PC-9 (cell line): ENCODE results near the gene LHFPL2. TPM values are rescaled to one million over a fixed set of nuclear protein-coding genes. Genes with fewer than 3 reads are reported as not detected.
"Not testable (repeated sequence)": the region's sequence is repeated elsewhere in the genome, so short reads cannot be mapped to it uniquely, and the experiment has no call there.

Source experiments
- Bru-seq: library from RNA; stranded (reverse); fragments of 400-500 nt; gene quantifications from one replicate; lab custom pipeline; 2021; lab: Mats Ljungman, UMichigan
- BruChase-seq, 2 experiments: library from RNA; stranded (reverse); fragments of 400-500 nt; gene quantifications; one replicate each; lab custom pipeline; 2021; lab: Mats Ljungman, UMichigan
- BruUV-seq: library from RNA; stranded (reverse); fragments of 400-500 nt; replicated peaks from 2 replicates; lab custom pipeline; 2021; lab: Mats Ljungman, UMichigan
- CTCF ChIA-PET: fragments of 300-600 bp; sonication (Branson Sonifier 250); formaldehyde crosslinking; loops from one replicate; lab custom pipeline; 2022; ENCODE audit warnings: antibody characterized with exemption; lab: Charles Lee
- POLR2A ChIA-PET: fragments of 300-600 bp; sonication (Branson Sonifier 250); formaldehyde crosslinking; loops from one replicate; lab custom pipeline; 2022; ENCODE audit warnings: antibody characterized with exemption; ENCODE audit not compliant: unreplicated experiment; lab: Charles Lee
- DNase-seq, 2 experiments: peaks; one replicate each; pipeline versions ENCODE4 v3.0.0 to v3.0.0-alpha.2; 2015 to 2022; ENCODE audit warnings: mixed read lengths in 1 of 2
- H2AFZ ChIP-seq: fragments of 200-600 bp; sonication (generic); 2 replicates; pipeline ENCODE4 v1.8.1; 2017; ENCODE audit warnings: antibody characterized with exemption
- H3F3A ChIP-seq: fragments of 200-600 bp; sonication (generic); 2 replicates; pipeline ENCODE4 v1.8.1; 2017; ENCODE audit warnings: antibody characterized with exemption, mild to moderate bottlenecking, low read depth; ENCODE audit not compliant: insufficient read depth
- H3K27ac ChIP-seq: fragments of 200-600 bp; sonication (generic); 2 replicates; pipeline ENCODE4 v1.6.1; 2016; ENCODE audit warnings: mixed run types
- H3K27me3 ChIP-seq: fragments of 200-600 bp; sonication (generic); 2 replicates; pipeline ENCODE4 v1.6.1; 2016; ENCODE audit warnings: low read depth, mixed run types; ENCODE audit not compliant: insufficient read depth
- H3K36me3 ChIP-seq: fragments of 200-600 bp; sonication (generic); 2 replicates; pipeline ENCODE4 v1.6.1; 2016; ENCODE audit warnings: low read depth, mixed run types
- H3K4me1 ChIP-seq: fragments of 200-600 bp; sonication (generic); replicated peaks from 2 replicates; pipeline ENCODE4 v1.6.1; 2016; ENCODE audit warnings: mixed run types; ENCODE audit not compliant: insufficient read depth
- H3K4me2 ChIP-seq: fragments of 200-600 bp; sonication (generic); 2 replicates; pipeline ENCODE4 v1.6.1; 2017; ENCODE audit warnings: mixed run types
- H3K4me3 ChIP-seq: fragments of 200-600 bp; sonication (generic); 2 replicates; pipeline ENCODE4 v1.6.1; 2016; ENCODE audit warnings: mixed run types
- H3K79me2 ChIP-seq: fragments of 200-600 bp; sonication (generic); 2 replicates; pipeline ENCODE4 v1.6.1; 2017; ENCODE audit warnings: low read depth, mixed run types
- H3K9me2 ChIP-seq: fragments of 200-600 bp; sonication (generic); 2 replicates; pipeline ENCODE4 v1.8.1; 2017; ENCODE audit warnings: mild to moderate bottlenecking; ENCODE audit not compliant: insufficient read depth
- H3K9me3 ChIP-seq: fragments of 200-600 bp; sonication (generic); 2 replicates; pipeline ENCODE4 v1.8.1; 2016; ENCODE audit warnings: low read depth; ENCODE audit not compliant: insufficient read depth
- H4K20me1 ChIP-seq: fragments of 200-600 bp; sonication (generic); 2 replicates; pipeline ENCODE4 v1.8.1; 2017; ENCODE audit not compliant: insufficient read depth
- EZH2 ChIP-seq: fragments of 200-600 bp; sonication (generic); IDR thresholded peaks from 2 replicates; pipeline ENCODE4 v1.8.0; 2017; ENCODE audit warnings: antibody characterized with exemption, low read depth
- intact Hi-C: fragments of 100-400 bp; cut with micrococcal nuclease; formaldehyde crosslinking; loops from one replicate; pipeline ENCODE4 v1.10.0; 2022; ENCODE audit not compliant: unreplicated experiment
- long read RNA-seq: library from polyadenylated mRNA; stranded (forward); transcript quantifications from one replicate; pipeline ENCODE4 v2.0.0, GENCODE V29; 2022
- total RNA-seq: library from RNA; stranded (reverse); gene quantifications from 2 replicates; pipeline ENCODE4 v1.2.3, GENCODE V29; 2021
- TF ChIP-seq, protein P1 (sequence below): fragments of 200-600 bp; sonication (generic); conservative IDR thresholded peaks from 2 replicates; pipeline ENCODE4 v1.6.1; 2017; ENCODE audit warnings: mixed run types, antibody characterized with exemption, mild to moderate bottlenecking, moderate library complexity

Gene LHFPL2, protein sequence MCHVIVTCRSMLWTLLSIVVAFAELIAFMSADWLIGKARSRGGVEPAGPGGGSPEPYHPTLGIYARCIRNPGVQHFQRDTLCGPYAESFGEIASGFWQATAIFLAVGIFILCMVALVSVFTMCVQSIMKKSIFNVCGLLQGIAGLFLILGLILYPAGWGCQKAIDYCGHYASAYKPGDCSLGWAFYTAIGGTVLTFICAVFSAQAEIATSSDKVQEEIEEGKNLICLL
- total RNA-seq (10.1 and 14.0 TPM in 2 replicates), Bru-seq, nascent RNA (percentile 70 among the genes with signal in this experiment), BruChase-seq, experiment 1, labeled RNA remaining after a 2-hour chase (percentile 61 among the genes with signal in this experiment), BruChase-seq, experiment 2, labeled RNA remaining after a 6-hour chase (percentile 54 among the genes with signal in this experiment)
- long read RNA-seq, full-length matches to known transcripts, result 2 of 11 reads
- long read RNA-seq, partial matches to known transcripts, result 0 of 11 reads
- long read RNA-seq, other reads (novel, unspliced or antisense), result 9 of 11 reads

DNA sequence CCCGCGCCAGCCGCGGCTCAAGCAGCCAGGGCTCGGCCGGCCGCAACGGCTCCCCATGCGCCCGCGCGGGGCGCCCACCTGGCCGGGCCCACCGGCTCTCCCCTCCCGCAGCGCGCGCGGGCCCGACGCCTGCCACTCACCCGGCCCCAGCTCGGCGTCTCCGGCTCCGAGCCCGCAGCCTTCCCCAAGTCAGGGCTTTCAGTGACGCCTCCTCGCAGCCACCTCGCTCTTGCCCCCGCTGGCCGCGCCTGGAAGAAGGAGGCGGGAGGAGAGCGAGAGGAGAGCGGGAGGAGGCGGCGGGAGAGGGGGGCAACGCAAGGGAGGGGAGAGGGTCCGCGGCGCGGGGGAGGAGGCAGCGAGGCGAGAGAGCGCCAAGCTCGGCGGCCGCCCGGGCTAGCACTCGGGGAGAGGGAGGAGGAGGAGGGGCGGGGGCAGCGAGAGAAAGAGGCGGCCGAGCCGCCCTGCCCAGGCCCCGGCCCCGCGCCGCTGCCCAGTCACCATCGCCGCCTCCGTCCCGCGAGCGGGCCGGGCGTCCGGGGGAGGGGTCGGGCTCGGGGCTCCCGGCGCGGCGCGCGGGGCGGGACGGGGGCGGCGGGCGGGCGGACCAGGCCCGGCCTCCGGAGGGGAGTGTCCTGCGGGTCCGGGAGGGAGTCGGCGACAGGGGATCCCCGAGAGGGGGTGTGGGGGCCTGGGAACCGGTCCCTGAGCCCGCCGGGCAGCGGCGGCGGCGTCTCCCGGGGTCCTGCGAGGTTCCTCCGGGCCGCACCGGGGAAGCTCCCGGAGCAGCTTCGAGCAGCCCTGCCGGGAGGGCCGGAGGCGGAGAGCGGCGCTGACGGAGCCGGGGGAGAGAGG lies at the start of gene LHFPL2:
Gene LHFPL2 (minus strand): TSS at position 414 of the 852 bp plus-strand sequence. CDS start 138,559 bp downstream, outside the sequence.
- H3K36me3 ChIP-seq, result peaks cover 11% of the 10 kb centered on the region
- no peaks in the 10 kb centered on the region for H4K20me1 ChIP-seq
- peaks cover 14% of the 10 kb centered on the region for H3F3A ChIP-seq
- TF ChIP-seq, protein P1, sequence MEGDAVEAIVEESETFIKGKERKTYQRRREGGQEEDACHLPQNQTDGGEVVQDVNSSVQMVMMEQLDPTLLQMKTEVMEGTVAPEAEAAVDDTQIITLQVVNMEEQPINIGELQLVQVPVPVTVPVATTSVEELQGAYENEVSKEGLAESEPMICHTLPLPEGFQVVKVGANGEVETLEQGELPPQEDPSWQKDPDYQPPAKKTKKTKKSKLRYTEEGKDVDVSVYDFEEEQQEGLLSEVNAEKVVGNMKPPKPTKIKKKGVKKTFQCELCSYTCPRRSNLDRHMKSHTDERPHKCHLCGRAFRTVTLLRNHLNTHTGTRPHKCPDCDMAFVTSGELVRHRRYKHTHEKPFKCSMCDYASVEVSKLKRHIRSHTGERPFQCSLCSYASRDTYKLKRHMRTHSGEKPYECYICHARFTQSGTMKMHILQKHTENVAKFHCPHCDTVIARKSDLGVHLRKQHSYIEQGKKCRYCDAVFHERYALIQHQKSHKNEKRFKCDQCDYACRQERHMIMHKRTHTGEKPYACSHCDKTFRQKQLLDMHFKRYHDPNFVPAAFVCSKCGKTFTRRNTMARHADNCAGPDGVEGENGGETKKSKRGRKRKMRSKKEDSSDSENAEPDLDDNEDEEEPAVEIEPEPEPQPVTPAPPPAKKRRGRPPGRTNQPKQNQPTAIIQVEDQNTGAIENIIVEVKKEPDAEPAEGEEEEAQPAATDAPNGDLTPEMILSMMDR, result no peak
- no peak for TF ChIP-seq EZH2
- intact Hi-C loops, result loop anchor here (5.0 to 10.0 kb wide), 2 partner anchors 141 to 336 kb away; partner anchors contain the start of gene ARSB
- peak within 1 kb of the TSS; percentile 79 for H2AFZ ChIP-seq
- peaks cover 44% of the 10 kb centered on the region for H3K79me2 ChIP-seq
- no TSS peak for BruUV-seq
- H3K9me3 ChIP-seq, result no peaks in the 10 kb centered on the region
- ChIA-PET POLR2A (interaction anchor here (0.6 to 0.7 kb wide), 2 partner anchors 52 to 144 kb away, joined by 3 read pairs; no protein-coding TSS in a partner anchor), CTCF (interaction anchor here (0.7 kb wide), 1 partner anchor 328 kb away, joined by 5 read pairs; no protein-coding TSS in a partner anchor)
- peak within 1 kb of the TSS; percentile 85 for H3K4me3 ChIP-seq
- H3K4me1 ChIP-seq, result peaks cover 12% of the 10 kb centered on the region
- H3K27ac ChIP-seq, result peak within 1 kb of the TSS; percentile 75
- peak in 1 of 2 experiments; percentile 77 for DNase-seq
- H3K9me2 ChIP-seq, result no peaks in the 10 kb centered on the region
- H3K27me3 ChIP-seq, result no peaks in the 10 kb centered on the region
- H3K4me2 ChIP-seq, result peak within 1 kb of the TSS; percentile 96

DNA sequence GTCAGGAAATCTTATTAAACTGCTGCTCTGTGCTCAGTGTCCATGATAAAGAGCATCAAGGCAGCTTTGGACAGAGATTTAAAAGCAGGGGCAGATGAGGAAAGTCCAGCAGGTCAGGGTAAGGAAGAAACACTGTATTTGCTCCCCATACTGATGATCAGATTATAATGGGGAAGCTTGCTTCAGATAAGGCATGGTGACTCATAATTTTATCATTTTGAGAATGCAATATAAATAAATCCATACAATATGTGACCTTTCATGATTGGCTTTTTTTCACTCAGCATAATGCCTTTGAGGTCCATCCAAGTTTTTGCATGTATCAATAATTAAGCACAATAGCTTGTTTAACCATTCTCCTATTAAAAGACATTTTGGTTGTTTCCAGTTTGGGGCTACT lies 48.1 kb upstream of the LHFPL2 start:
- H3K9me2 ChIP-seq, result no peaks in the 10 kb centered on the region
- no peaks in the 10 kb centered on the region for H3K79me2 ChIP-seq
- H3K4me3 ChIP-seq, result no peak overlapping the region
- H3K27me3 ChIP-seq, result no peaks in the 10 kb centered on the region
- TF ChIP-seq EZH2, result no peak
- TF ChIP-seq, protein P1, result no peak
- no peak overlapping the region for H2AFZ ChIP-seq
- peaks cover 30% of the 10 kb centered on the region for H3F3A ChIP-seq
- no TSS peak for BruUV-seq
- H3K4me2 ChIP-seq, result 0 out of 2 replicates have a peak overlapping the region, but pooled peaks have one; percentile 14
- no peak overlapping the region for H3K27ac ChIP-seq
- peak in 1 of 2 experiments; percentile 40 for DNase-seq
- peaks cover 38% of the 10 kb centered on the region for H3K4me1 ChIP-seq
- ChIA-PET POLR2A (no interaction called here), CTCF (no interaction called here)
- H4K20me1 ChIP-seq, result no peaks in the 10 kb centered on the region
- no peaks in the 10 kb centered on the region for H3K36me3 ChIP-seq
- peaks cover 5% of the 10 kb centered on the region; the same call in 1 of the 2 replicates for H3K9me3 ChIP-seq
- intact Hi-C loops, result loop anchor here (5.0 to 10.0 kb wide), 2 partner anchors 188 to 1551 kb away; no protein-coding TSS in a partner anchor

DNA sequence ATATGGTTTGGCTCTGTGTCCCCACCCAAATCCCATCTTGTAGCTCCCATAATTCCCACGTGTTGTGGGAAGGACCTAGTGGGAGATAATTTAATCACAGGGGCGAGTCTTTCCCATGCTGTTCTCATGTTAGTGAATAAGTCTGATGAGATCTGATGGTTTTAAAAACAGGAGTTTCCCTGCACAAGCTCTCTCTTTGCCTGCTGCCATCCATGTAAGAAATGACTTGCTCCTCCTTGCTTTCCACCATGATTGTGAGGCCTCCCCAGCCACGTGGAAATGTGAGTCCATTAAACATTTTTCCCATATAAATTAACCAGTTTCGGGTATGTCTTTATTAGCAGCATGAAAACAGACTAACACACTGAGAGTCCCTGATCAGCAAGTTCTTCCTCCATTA lies 47.5 kb upstream of the LHFPL2 start:
- H3K4me2 ChIP-seq, H3K27me3 ChIP-seq, BruUV-seq, H3K36me3 ChIP-seq, H3K79me2 ChIP-seq, H3K9me3 ChIP-seq, H4K20me1 ChIP-seq, CTCF ChIA-PET, POLR2A ChIA-PET, H3K27ac ChIP-seq, H3K4me3 ChIP-seq, H2AFZ ChIP-seq, H3K9me2 ChIP-seq, DNase-seq: not testable (repeated sequence)
- peaks cover 30% of the 10 kb centered on the region for H3F3A ChIP-seq
- intact Hi-C loops, result loop anchor here (5.0 to 10.0 kb wide), 2 partner anchors 189 to 1551 kb away; no protein-coding TSS in a partner anchor
- peaks cover 36% of the 10 kb centered on the region for H3K4me1 ChIP-seq
